SU-DHL-6 (cell line): Measurements from ENCODE around the gene ECI2.

ENCODE experiments used
- CTCF ChIP-seq: fragments of 200-600 bp; sonication (generic); IDR thresholded peaks from one replicate; pipeline ENCODE4 v1.5.1; 2017; ENCODE audit warnings: antibody characterized with exemption, mild to moderate bottlenecking, low read length, moderate library complexity; ENCODE audit not compliant: insufficient read depth, poor library complexity, severe bottlenecking
- EZH2phosphoT487 ChIP-seq: fragments of 200-600 bp; sonication (generic), shearing (Covaris generic); conservative IDR thresholded peaks from 2 replicates; pipeline ENCODE4 v1.6.1; 2018; ENCODE audit warnings: mild to moderate bottlenecking, antibody characterized with exemption, low read length, moderate library complexity, mixed read lengths

GRCh38 chr6:4085332-4085700 lies 50.1 kb downstream of the ECI2 start:
- TF ChIP-seq CTCF = no peak
- TF ChIP-seq EZH2phosphoT487 = no peak
